Heart left ventricle (tissue), 13 donors: ENCODE data around the gene KRT2.

Experiments
- CTCF ChIP-seq, 12 donors: fragments of 200-600 bp; sonication (generic) in 4 of 12; IDR thresholded peaks; one replicate each; pipeline versions ENCODE4 v1.5.0 to v1.8.0; 2018 to 2022; ENCODE audit warnings: antibody characterized with exemption in 12 of 12, mild to moderate bottlenecking in 5 of 12
- POLR2A ChIP-seq, 2 donors: fragments of 450-650 bp; IDR thresholded peaks; one replicate each; pipeline ENCODE4 v1.6.1; 2017; ENCODE audit warnings: antibody characterized with exemption in 2 of 2, mild to moderate bottlenecking in 2 of 2, moderate library complexity in 2 of 2
- donor health status: ischemic (EF 13 %, LVEDD 7.1; RV severe dilation, severe dysfunction).
- donor health status: DM: no; HTN: yes; CAD: no.
- donor health status: DM: no; HTN: no; CAD: no.
- donor health status: ischemic (EF 25% LVEDD 6.9; RV normal size, moderate dysfunction).
- donor health status: ischemic (EF 25% LVEDD 5.7; RV mildly dilated, moderate dysfunction).
- donor health status: ischemic (EF 35%, LVEDD 5.7; RV mildly dilated, moderate dysfunction).
- donor health status: nonischemic (EF 11% LVEDD 7.7; RV severe dilation, severe dysfunction).
- donor health status: DM: yes; HTN: yes; CAD: no.
- donor health status: PGD.
- donor health status: ischemic (EF 29% LVEDD 5.4; RV normal size, mild dysfunction).
- donor health status: nonischemic (EF 23%, LVEDD 6.1; RV moderate dilation, normal function).

DNA sequence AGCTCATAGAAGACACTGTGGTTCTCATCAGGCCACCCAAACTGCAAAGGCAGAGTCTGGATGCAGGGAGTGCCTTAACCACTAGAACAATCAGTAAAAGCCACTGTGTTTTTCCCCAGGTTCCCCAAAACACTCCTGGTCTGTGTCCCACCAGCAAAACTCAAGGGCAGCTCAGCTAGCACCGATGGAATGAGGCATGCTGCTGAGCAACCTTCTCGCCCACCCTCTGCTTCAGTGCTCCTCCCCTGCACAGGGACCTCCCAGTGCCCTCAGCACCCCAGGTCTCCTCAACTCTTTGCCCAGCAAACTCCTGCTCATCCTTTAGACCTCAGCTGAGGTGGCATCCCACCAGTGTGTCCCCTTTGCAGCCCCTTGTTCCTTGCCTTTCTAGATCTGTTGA, 47.4 kb upstream of the KRT2 start:
- TF ChIP-seq CTCF (IDR thresholded peaks at IDR 0.05) (no peak), POLR2A (IDR thresholded peaks at IDR 0.05) (no peak)
